ENCODE results near the gene PHB1. TPM values are rescaled to one million over a fixed set of nuclear protein-coding genes. Genes with fewer than 3 reads are reported as not detected.
"Not testable (repeated sequence)": the region's sequence is repeated elsewhere in the genome, so short reads cannot be mapped to it uniquely, and the experiment has no call there.

Gene PHB1
- total and polyA plus RNA-seq, 3 donors from 2014 or later, result 69.1 to 103 (median 95.1) TPM

DNA sequence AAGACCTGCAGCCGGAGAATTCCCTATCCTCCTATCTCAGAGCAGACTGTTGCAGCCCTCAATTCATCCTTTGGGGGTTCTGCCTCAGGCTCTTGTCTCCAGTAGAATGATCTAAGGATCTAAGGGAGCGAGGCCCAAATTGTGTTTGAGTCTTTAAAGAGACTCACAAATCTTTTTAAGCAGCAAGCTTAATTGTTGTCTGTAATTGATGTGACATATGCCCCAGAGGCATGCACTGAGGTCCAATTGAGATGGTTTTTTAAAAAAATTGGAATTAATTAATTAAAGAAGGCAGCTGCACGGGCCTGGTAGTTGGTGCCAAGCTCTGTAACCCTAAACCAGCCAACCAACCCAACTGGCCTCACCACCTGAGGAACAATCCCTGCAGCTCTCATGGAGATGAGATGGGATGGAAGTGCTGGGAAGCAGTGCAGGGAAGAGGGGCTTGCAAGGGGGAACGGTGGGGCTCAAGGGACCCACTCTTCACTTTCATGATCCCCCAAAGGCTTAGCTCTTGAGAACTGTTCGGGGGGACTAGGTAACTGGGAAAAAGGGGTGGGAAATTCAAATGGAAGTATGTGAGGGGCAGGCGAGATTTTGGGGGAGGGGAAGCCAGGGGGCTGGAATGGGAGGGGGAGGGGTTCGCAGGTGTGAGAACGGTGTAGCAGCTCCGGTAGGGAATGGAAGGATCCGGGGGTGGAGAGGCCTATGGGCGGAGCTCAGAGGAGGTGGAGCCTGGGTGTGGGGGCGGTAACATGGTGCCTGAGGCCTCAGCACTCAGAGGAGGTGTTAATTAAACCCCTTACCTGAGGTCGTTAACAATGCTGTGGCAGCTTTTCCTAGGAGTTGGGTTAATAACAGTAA lies 43.5 kb downstream of the PHB1 start:
- Histone ChIP-seq H3K36me3 (ENCODE audit: low read depth, missing control alignments) (no peaks in the 10 kb centered on the region), H3K4me3 (no peak overlapping the region), H3K9me3 (no peaks in the 10 kb centered on the region), H3K27ac (no peak overlapping the region), H3K27me3 (no peaks in the 10 kb centered on the region), H3K4me1 (no peaks in the 10 kb centered on the region)
- WGBS, 2 donors, result 37 to 53% methylated on average over 13 of the region's 13 CpGs
- intact Hi-C loops (cut with DNase I; ENCODE audit: low total_unique reads), result no loop called here
- DNase-seq, result peak; percentile 17
- no peak for TF ChIP-seq POLR2A (IDR thresholded peaks at IDR 0.05)
- TF ChIP-seq CTCF (IDR thresholded peaks at IDR 0.05), result no peak

- Histone ChIP-seq H3K9me3 (no peaks in the 10 kb centered on the region), H3K4me3 (no peak overlapping the region), H3K4me1 (no peaks in the 10 kb centered on the region), H3K36me3 (ENCODE audit: low read depth, missing control alignments) (no peaks in the 10 kb centered on the region), H3K27ac (no peak overlapping the region), H3K27me3 (no peaks in the 10 kb centered on the region)
- no peak for DNase-seq
- 95 to 96% methylated on average over 1 of the region's 1 CpG for WGBS, 2 donors
- intact Hi-C loops (cut with DNase I; ENCODE audit: low total_unique reads), result no loop called here
- TF ChIP-seq CTCF (IDR thresholded peaks at IDR 0.05) (no peak), POLR2A (IDR thresholded peaks at IDR 0.05) (no peak)
Observed at GRCh38 chr17:49369760-49370159, 44.9 kb downstream of the PHB1 start.

- WGBS, 2 donors, result 77 to 90% methylated on average over 1 of the region's 1 CpG
- TF ChIP-seq POLR2A (IDR thresholded peaks at IDR 0.05) (no peak), CTCF (IDR thresholded peaks at IDR 0.05) (no peak)
- no peaks in the 10 kb centered on the region for H3K9me3 ChIP-seq
- no peaks in the 10 kb centered on the region for H3K27me3 ChIP-seq
- no peak overlapping the region for H3K27ac ChIP-seq
- DNase-seq, result no peak
- no peaks in the 10 kb centered on the region for H3K36me3 ChIP-seq (ENCODE audit: low read depth, missing control alignments)
- H3K4me3 ChIP-seq, result no peak overlapping the region
- intact Hi-C loops (cut with DNase I; ENCODE audit: low total_unique reads), result no loop called here
- H3K4me1 ChIP-seq, result no peaks in the 10 kb centered on the region
Observed at GRCh38 chr17:49369089-49369488, 45.6 kb downstream of the PHB1 start.

DNA sequence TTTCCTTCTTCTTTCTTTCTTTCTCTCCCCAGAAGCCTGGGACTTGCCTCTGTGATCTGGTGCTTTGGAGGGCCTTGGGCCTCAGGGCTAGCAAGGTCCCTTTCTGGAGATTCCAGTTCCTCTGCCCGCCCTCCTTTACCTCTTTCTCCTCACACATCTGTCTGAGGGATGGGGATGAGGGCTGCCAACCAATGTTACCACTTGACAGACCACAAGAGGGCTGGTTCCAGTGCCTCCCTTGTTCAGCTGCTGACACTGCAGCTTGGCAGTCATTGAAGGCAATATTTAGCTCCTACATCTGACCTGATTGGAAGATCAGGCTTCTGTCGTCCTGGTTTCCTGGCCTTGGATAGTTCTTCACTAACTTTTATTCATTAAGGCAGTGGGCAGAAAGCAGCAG lies 49.0 kb downstream of the PHB1 start:
- H3K4me3 ChIP-seq, result no peak overlapping the region
- 40 to 43% methylated on average over 2 of the region's 2 CpGs for WGBS, 2 donors
- peak; percentile 71 for DNase-seq
- no peaks in the 10 kb centered on the region for H3K27me3 ChIP-seq
- no peak overlapping the region for H3K27ac ChIP-seq
- intact Hi-C loops (cut with DNase I; ENCODE audit: low total_unique reads), result no loop called here
- peaks cover 4% of the 10 kb centered on the region for H3K4me1 ChIP-seq
- H3K36me3 ChIP-seq (ENCODE audit: low read depth, missing control alignments), result no peaks in the 10 kb centered on the region
- H3K9me3 ChIP-seq, result no peaks in the 10 kb centered on the region
- peak in 1 of 3 experiments; percentile 18 for TF ChIP-seq CTCF (IDR thresholded peaks at IDR 0.05)
- TF ChIP-seq POLR2A (IDR thresholded peaks at IDR 0.05), result no peak

DNA sequence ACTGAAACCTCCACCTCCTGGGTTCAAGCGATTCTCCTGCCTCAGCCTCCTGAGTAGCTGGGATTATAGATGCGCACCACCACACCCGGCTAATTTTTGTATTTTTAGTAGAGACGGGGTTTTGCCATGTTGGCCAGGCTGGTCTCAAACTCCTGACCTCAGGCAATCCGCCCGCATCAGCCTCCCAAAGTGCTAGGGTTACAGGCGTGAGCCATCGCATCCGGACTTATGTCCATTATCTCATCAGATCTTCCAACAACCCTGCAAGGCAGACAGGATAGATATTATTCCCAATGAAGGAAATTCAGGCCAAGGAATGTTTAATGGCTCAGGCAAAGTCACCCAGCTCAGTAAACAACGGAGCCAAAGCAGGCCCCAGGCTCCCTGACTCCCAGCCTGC lies 49.6 kb downstream of the PHB1 start:
- not testable (repeated sequence) for DNase-seq, H3K4me1 ChIP-seq

More for the DNA sequence above, 49.6 kb downstream of the PHB1 start:
- H3K27ac ChIP-seq; intact Hi-C loops (cut with DNase I; ENCODE audit: low total_unique reads); H3K27me3 ChIP-seq; H3K9me3 ChIP-seq; H3K4me3 ChIP-seq; H3K36me3 ChIP-seq (ENCODE audit: low read depth, missing control alignments): not testable (repeated sequence)
- 91 to 94% methylated on average over 10 of the region's 10 CpGs for WGBS, 2 donors
